Hematopoietic multipotent progenitor cell treated with erythropoietin and hydrocortisone succinate and interleukin-3 and kit ligand, for 8 days (in vitro differentiated cells): Measurements from ENCODE around the gene SRPK1.
A peak's percentile ranks its signal among the peaks of the same experiment; 100 is the strongest.

ENCODE experiments used
- DNase-seq: peaks from one replicate; pipeline ENCODE4 v3.0.0-alpha.2; 2015

The SRPK1 gene

DNA sequence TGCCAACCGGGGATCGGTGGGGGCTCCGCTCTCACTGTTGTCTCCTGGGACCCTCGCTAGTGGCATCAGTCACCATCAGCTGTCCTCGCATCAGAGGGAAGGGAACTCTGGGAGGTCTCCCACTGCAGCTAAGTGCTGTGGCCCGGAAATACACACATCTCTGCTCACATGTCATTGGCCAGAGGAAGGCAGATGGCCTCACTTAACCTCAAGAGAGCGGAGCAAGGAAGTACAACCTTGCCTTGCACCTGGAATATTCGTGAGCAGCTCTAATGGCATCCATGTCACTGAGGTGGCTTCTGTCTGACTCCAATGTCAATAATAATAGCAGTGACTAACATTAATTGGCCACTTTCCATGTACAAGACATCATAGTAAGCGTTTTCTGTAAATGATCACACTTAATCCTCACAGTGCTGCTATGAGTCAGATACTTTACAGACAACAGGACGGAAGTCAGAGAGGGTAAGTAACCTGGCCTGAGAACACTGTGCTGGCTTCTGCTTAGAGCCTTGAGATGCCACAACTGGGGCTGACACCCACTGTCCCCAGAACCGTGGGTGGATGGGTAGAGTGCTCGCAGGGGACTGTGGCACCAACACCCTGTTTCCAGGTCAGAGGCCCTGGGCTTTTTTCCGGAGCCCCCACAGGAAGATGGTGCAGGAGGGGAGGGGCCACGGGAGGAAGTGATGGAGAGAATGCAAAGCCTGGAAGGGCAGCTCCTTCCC is 109.8 kb downstream of the SRPK1 start:
- DNase-seq, result no peak

- no peak for DNase-seq
Observed at GRCh38 chr6:35809809-35810208, 111.1 kb downstream of the SRPK1 start.

DNA sequence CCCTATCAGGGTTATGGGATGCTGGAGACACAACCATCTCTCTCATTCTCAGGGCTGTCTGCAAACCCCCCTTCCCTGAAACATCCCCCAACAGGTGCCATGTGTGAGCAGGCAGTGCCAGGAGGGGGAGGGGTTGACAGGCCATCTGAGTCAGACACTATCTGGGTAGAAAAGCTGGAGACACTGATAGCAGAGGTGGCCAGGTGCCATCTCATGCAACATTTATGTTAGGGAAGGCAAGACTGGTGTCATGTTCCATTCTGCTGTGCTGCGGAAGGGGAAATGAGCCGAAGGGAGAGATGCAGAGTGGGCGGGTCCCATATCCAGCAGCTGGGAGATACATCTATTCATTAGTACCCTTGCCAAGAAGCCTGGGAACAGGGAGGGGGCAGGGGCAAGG is 112.2 kb downstream of the SRPK1 start:
- peak; percentile 29 for DNase-seq

GRCh38 chr6:35804996-35805736 is 115.7 kb downstream of the SRPK1 start, which contains the start of gene LHFPL5:
TSS of gene LHFPL5 (plus strand) at chr6:35805352. CDS start at chr6:35805671, 319 bp downstream.
- DNase-seq, result peak; percentile 21

DNA sequence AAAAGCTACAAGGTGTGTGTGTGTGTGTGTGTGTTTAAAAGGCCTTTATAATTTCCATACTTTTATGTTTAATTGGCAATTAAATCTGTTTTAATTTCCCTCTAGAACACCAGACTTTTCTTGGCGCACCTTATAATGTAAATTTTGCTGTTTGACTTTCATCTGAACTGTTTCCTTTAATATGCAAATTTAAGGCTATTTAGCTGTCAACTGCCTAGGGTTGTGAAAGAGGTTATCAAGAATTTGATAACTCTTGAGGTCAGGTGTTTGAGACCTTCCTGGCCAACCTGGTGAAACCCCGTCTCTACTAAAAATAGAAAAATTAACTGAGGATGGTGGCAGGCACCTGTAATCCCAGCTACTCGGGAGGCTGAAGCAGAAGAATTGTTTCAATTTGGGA is 119.8 kb downstream of the SRPK1 start:
- no peak for DNase-seq

GRCh38 chr6:35798706-35799105 is 122.2 kb downstream of the SRPK1 start:
- no peak for DNase-seq

DNA sequence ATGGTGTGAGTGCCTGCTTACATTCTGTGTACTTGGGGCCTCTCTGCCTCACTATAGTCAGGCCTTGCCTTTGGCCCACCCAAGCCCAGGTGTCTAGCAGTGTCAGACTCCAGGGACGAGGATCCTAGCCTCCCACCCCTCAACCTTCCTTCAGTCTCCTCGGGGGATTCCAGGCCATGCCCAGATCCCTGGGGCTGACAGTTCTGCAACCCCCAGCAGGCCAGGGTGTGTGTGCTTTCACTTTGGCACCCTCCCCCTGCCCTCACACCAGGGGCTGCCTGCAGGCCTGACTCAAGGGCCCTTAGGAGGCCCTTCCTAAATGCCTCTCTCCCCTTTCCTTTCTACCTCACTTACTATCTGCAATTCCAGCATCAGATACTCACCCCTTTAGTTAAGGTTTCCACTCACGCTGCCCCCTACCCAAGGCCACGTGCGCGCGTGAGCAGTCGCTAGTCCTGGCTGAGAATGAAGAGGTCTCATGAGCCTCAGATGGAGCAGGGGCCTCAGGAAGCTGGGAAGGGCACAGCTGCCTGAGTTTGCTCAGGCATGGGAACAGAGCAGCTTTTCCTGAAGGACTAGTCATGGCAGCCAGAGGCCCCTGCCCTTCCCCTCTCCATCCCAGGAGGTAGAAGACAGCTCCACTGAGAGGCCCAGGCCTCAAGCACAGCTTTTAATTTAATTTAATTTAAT is 122.9 kb downstream of the SRPK1 start:
- no peak for DNase-seq

DNA sequence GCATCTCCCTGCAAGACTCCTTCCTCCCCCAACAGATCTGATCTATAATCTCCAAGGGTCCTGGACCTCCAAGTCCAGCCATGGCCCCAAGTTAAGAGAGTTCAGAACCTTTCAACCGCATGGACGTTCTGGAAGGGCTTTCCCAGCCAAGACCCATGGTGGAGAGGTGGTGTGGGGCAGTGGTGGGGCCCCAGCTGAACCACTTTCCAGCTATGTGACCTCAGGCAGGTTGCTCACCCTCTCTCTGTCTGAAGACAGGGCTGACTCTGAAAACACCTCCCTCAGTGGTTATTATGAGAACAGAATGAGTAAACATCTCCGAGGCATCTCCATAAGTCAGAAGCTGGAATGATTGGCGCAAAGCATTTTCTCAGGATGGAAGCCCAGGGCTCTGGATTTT is 124.7 kb downstream of the SRPK1 start:
- no peak for DNase-seq

- no peak for DNase-seq
Observed at GRCh38 chr6:35795453-35796071, 125.3 kb downstream of the SRPK1 start.

GRCh38 chr6:35794536-35795452 is 126.1 kb downstream of the SRPK1 start:
- DNase-seq, result no peak

- DNase-seq, result no peak
Observed at GRCh38 chr6:35790683-35791082, 130.2 kb downstream of the SRPK1 start.

- DNase-seq, result no peak
Observed at GRCh38 chr6:35788423-35788982, 132.4 kb downstream of the SRPK1 start.

DNA sequence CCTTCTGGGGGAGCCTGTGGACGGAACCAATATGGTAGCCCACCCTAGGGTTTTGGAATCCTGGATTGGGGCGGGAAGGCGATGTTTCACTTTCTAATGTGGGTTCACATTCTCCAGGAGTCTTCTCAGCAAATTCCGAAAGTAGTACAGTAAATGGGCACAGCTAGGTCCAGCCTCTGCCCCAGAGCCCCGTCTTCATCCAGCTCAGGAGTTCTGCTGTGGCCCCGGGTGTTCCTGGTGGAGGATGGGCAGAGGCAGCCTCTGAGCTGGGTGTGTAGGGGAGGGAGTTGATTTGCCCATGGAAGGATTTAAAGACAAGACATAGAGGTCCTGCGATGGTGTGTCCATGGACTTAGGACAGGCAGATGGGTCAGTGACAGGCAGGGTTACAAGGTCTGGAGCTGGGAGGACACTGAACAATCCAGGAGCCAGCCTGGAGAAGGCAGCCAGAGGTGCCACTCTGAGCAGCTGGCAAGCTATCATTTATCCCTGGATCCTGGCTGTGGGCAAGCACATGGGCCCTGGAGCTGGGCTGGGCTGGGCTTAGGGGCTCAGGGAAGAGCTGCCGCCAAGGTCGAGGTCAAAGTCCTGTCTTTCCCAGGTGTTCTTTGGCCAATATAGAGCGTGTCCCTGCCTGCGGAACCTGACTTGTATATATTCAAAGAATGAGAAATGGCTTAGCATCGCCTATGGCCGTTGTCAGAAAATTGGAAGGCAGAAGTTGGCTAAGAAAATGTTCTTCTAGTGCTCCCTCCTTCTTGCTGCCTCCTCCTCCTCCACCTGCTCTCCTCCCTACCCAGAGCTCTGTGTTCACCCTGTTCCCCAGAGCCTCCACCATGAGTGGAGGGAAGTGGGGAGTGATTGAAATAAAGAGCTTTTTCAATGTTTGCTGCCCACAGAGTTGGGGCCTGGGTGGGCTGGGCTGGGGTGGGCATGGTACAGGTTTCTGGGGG is 133.4 kb downstream of the SRPK1 start:
- no peak for DNase-seq

DNA sequence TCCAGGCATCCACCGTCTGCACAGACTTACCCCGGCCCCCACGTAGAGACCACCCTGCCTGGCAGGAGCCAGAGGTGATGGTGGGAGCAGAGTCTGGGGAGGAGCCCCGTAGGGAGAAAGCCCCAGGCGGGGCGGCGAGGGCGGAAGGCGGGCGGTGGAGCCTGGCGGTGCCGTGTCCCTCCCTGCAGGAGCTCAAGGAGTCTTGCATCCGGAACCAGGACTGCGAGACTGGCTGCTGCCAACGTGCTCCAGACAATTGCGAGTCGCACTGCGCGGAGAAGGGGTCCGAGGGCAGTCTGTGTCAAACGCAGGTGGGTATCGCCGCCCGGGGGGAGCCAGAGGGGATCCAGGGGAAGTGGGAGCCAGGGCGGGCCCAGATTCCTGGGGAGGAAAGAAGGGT is 134.1 kb downstream of the SRPK1 start:
- DNase-seq, result no peak

GRCh38 chr6:35786272-35786671 is 134.6 kb downstream of the SRPK1 start:
- DNase-seq, result no peak

- no peak for DNase-seq
Observed at GRCh38 chr6:35784200-35784599, 136.7 kb downstream of the SRPK1 start.
